Hepatocyte (in vitro differentiated cells): ENCODE measurements around the gene TPPP3. TPM values are rescaled to one million over a fixed set of nuclear protein-coding genes. Genes with fewer than 3 reads are reported as not detected.
A peak's percentile ranks its signal among the peaks of the same experiment; 100 is the strongest.

Experiments used
- DNase-seq: peaks from one replicate; pipeline ENCODE4 v3.0.0-alpha.2; 2016; ENCODE audit warnings: low spot score
- H2AFZ ChIP-seq: fragments of 200-600 bp; sonication (generic); 2 replicates; pipeline ENCODE4 v1.6.0; 2016; ENCODE audit warnings: antibody characterized with exemption, mild to moderate bottlenecking
- H3K27ac ChIP-seq: fragments of 200-600 bp; sonication (generic); 2 replicates; pipeline ENCODE4 v1.5.1; 2016; ENCODE audit warnings: mild to moderate bottlenecking
- H3K27me3 ChIP-seq: fragments of 200-600 bp; sonication (generic); 2 replicates; pipeline ENCODE4 v1.6.1; 2016
- H3K36me3 ChIP-seq: fragments of 200-600 bp; sonication (generic); replicated peaks from 2 replicates; pipeline ENCODE4 v1.5.1; 2016; ENCODE audit warnings: low read depth; ENCODE audit not compliant: insufficient read depth
- H3K4me1 ChIP-seq: fragments of 200-600 bp; sonication (generic); 2 replicates; pipeline ENCODE4 v1.5.1; 2016; ENCODE audit warnings: mild to moderate bottlenecking, moderate library complexity; ENCODE audit not compliant: insufficient read depth
- H3K4me2 ChIP-seq: fragments of 200-600 bp; sonication (generic); 2 replicates; pipeline ENCODE4 v1.6.0; 2016
- H3K4me3 ChIP-seq: fragments of 200-600 bp; sonication (generic); 2 replicates; pipeline ENCODE4 v1.5.1; 2016; ENCODE audit warnings: mild to moderate bottlenecking
- H3K79me2 ChIP-seq: fragments of 200-600 bp; sonication (generic); 2 replicates; pipeline ENCODE4 v1.6.0; 2017; ENCODE audit warnings: mild to moderate bottlenecking
- H3K9me2 ChIP-seq: fragments of 200-600 bp; sonication (generic); replicated peaks from 2 replicates; pipeline ENCODE4 v1.6.0; 2017; ENCODE audit warnings: mild to moderate bottlenecking; ENCODE audit not compliant: insufficient read depth
- H3K9me3 ChIP-seq: fragments of 200-600 bp; sonication (generic); 2 replicates; pipeline ENCODE4 v1.5.1; 2016; ENCODE audit warnings: low read depth, mild to moderate bottlenecking
- H4K20me1 ChIP-seq: fragments of 200-600 bp; sonication (generic); 2 replicates; pipeline ENCODE4 v1.6.0; 2016; ENCODE audit warnings: mild to moderate bottlenecking; ENCODE audit not compliant: insufficient read depth, poor library complexity, severe bottlenecking
- EZH2 ChIP-seq: fragments of 200-600 bp; sonication (generic); IDR thresholded peaks from 2 replicates; pipeline ENCODE4 v1.6.1; 2016; ENCODE audit warnings: antibody characterized with exemption, mild to moderate bottlenecking, borderline replicate concordance
- EZH2phosphoT487 ChIP-seq: fragments of 200-600 bp; sonication (generic); IDR thresholded peaks from one replicate; pipeline ENCODE4 v1.6.1; 2018; ENCODE audit warnings: antibody characterized with exemption, mild to moderate bottlenecking, low read depth, moderate library complexity; ENCODE audit not compliant: unreplicated experiment, severe bottlenecking
- WGBS: methylation state at CpG from one replicate; pipeline ENCODE4 v1.1.6; 2016; ENCODE audit warnings: low lambda C conversion rate; ENCODE audit errors: missing lambda C conversion rate; 5-methylcytosine and 5-hydroxymethylcytosine counted together
- polyA plus RNA-seq: library from polyadenylated mRNA; unstranded; fragments of >200 nt; fragmentation: Nextera tagmentation; extraction: Ambion mirVana; gene quantifications from 2 replicates; pipeline ENCODE4 v1.2.1, GENCODE V29; 2016
- total RNA-seq: library from RNA; depleted of rRNA; stranded (reverse); fragments of >200 nt; gene quantifications from 2 replicates; pipeline ENCODE4 v1.2.3, GENCODE V29; 2014
- TF ChIP-seq, protein P1 (sequence below): fragments of 200-600 bp; sonication (generic); IDR thresholded peaks from 2 replicates; pipeline ENCODE4 v1.5.1; 2016; ENCODE audit warnings: antibody characterized with exemption, mild to moderate bottlenecking; ENCODE audit not compliant: poor library complexity

TPPP3 gene
- total and polyA plus RNA-seq, 2 experiments from 2014 or later = 3.2 to 20.1 TPM

DNA sequence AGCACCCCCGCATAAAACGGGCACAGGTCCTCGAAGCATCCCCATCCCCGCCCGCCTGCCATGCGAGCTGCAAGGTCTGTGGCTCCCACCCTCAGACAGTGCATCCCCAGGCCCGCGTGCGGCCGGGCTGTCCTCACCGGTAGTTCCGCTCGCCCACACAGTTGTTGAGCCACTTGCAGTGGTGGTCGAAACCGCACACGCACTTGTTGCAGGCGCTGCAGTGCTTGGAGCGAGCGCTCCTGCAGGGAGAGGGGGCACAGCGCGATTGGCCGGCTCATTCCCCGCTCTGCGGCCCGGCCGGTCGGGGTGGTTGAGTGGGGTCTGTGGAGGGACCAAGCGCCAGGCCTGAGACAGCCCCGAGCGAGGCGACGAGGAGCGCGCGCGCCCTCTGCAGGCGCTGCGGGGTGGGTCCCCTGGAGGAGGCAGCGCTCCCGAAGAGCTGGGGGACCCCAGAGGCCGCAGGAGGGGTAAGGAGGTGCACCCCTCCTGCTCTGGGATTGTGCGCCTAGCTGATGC is 6.0 kb upstream of the TPPP3 start:
- Histone ChIP-seq H3K9me2 (no peaks in the 10 kb centered on the region), H3K4me1 (peaks cover 18% of the 10 kb centered on the region), H3K27me3 (peaks cover 14% of the 10 kb centered on the region), H3K36me3 (no peaks in the 10 kb centered on the region), H4K20me1 (no peaks in the 10 kb centered on the region), H3K4me3 (no peak overlapping the region), H2AFZ (no peak overlapping the region), H3K27ac (no peak overlapping the region), H3K79me2 (no peaks in the 10 kb centered on the region), H3K9me3 (no peaks in the 10 kb centered on the region), H3K4me2 (peak overlapping the region; percentile 57)
- WGBS = 42% methylated on average over 30 of the region's 42 CpGs
- DNase-seq = peak; percentile 72
- TF ChIP-seq EZH2phosphoT487 = no peak
- TF ChIP-seq, protein P1, sequence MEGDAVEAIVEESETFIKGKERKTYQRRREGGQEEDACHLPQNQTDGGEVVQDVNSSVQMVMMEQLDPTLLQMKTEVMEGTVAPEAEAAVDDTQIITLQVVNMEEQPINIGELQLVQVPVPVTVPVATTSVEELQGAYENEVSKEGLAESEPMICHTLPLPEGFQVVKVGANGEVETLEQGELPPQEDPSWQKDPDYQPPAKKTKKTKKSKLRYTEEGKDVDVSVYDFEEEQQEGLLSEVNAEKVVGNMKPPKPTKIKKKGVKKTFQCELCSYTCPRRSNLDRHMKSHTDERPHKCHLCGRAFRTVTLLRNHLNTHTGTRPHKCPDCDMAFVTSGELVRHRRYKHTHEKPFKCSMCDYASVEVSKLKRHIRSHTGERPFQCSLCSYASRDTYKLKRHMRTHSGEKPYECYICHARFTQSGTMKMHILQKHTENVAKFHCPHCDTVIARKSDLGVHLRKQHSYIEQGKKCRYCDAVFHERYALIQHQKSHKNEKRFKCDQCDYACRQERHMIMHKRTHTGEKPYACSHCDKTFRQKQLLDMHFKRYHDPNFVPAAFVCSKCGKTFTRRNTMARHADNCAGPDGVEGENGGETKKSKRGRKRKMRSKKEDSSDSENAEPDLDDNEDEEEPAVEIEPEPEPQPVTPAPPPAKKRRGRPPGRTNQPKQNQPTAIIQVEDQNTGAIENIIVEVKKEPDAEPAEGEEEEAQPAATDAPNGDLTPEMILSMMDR = peak; percentile 71

DNA sequence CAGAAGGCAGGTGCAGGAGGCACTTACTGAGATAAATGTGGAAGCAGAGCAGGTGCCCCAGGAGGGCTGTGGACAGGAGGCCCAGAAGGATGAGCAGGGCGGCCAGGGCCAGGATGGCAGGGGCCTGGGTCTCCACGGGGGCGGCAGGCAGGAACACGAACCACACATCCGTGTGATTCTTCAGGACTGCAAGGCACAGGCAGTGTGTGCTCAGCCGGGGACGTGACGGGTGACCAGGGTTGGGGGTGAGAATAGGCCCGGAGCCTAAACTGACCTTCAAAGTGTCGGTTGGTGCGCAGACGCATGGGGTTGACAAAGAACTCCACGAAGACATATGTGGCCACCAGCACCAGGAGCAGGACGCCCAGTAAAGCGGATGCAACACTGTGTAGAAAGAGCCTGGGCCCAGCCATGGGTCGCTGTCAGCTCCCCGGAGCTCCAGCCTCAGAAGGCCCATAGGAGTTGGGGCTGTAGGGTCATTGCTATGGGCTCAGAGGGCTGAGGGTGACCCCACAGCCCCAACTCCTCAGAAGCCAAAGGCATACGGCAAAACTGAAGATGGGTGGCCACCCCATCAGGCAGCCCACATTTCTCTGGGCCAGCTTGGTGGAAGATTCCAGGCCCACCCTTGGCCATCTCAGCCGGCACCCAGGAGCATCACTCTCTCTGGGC is 5.4 kb upstream of the TPPP3 start:
- no peaks in the 10 kb centered on the region for H3K9me2 ChIP-seq
- H2AFZ ChIP-seq = no peak overlapping the region
- no peaks in the 10 kb centered on the region for H3K79me2 ChIP-seq
- WGBS = 93% methylated on average over 19 of the region's 19 CpGs
- no peaks in the 10 kb centered on the region for H3K36me3 ChIP-seq
- no peak overlapping the region for H3K27ac ChIP-seq
- no peaks in the 10 kb centered on the region for H3K9me3 ChIP-seq
- H3K4me1 ChIP-seq = peaks cover 18% of the 10 kb centered on the region
- H3K27me3 ChIP-seq = peaks cover 20% of the 10 kb centered on the region
- DNase-seq = no peak
- no peak overlapping the region for H3K4me3 ChIP-seq
- TF ChIP-seq, protein P1 = no peak
- TF ChIP-seq EZH2phosphoT487 (no peak), EZH2 (no peak)
- no peaks in the 10 kb centered on the region for H4K20me1 ChIP-seq
- no peak overlapping the region for H3K4me2 ChIP-seq

DNA sequence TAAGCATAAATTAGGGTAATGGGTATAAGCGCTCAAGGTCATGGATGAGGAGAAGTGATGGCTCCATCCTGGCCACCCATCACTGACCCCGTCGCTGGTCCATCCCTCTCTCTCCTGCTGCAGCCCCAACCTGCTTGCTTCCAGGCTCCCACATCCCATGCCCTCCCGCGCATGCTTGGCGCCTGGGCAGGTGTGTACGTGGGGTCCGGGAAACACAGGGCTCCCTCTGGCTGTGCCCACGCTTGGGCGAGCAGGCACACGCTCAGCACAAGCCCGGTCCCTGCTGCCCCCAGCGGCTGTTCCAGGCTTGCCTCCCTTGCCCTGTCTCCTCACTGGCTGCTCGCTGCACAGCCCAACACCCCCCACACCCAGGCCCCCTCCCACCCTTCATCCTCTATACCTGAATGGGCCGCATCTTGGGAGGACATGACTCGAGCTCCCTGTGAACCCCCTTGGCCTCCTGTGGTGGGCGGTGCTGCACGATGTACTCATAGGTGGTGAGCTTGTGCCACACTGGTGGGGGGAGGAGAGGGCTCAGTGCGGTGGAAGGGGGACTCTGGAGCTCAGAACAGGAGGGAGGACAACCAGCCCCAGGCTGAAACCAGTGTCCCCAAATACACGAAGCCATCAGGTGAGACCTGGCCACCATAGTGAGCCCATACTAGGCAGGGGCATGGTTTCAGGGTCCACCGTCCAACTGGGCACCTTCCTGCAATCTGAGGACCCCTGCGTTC is 4.7 kb upstream of the TPPP3 start:
- H3K4me3 ChIP-seq = no peak overlapping the region
- no peaks in the 10 kb centered on the region for H3K36me3 ChIP-seq
- 92% methylated on average over 18 of the region's 22 CpGs for WGBS
- TF ChIP-seq EZH2phosphoT487 (no peak), EZH2 (no peak)
- TF ChIP-seq, protein P1 = no peak
- no peak for DNase-seq
- no peaks in the 10 kb centered on the region for H3K79me2 ChIP-seq
- peaks cover 24% of the 10 kb centered on the region for H3K27me3 ChIP-seq
- no peaks in the 10 kb centered on the region for H3K9me2 ChIP-seq
- H3K27ac ChIP-seq = no peak overlapping the region
- no peaks in the 10 kb centered on the region for H4K20me1 ChIP-seq
- peaks cover 21% of the 10 kb centered on the region for H3K4me1 ChIP-seq
- H3K4me2 ChIP-seq = no peak overlapping the region
- no peak overlapping the region for H2AFZ ChIP-seq
- H3K9me3 ChIP-seq = no peaks in the 10 kb centered on the region
